ENCODE results near the gene ROPN1B.

DNA sequence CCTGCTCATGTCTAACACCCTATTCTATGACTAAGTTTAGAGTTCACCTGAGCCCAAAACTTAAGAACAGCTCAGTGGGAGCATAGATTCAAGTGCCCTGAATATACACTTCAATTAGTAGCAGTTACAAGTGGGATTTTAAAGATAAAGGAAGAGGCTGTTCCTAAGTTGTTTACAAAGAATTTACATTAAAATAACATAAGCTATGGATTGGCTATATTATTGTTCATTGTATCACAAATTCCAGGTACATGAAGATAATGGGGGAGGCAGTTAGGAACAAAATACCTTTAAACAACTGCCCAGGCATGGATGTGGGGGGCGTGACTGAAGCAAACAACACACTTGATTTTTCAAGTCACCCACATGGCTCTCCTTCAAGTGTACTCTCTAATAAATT, 52.7 kb downstream of the ROPN1B start:
- no peak for TF ChIP-seq ZFP30 (CRISPR knock-in tag; IDR thresholded peaks at IDR 0.05)
- TF ChIP-seq, protein P1, sequence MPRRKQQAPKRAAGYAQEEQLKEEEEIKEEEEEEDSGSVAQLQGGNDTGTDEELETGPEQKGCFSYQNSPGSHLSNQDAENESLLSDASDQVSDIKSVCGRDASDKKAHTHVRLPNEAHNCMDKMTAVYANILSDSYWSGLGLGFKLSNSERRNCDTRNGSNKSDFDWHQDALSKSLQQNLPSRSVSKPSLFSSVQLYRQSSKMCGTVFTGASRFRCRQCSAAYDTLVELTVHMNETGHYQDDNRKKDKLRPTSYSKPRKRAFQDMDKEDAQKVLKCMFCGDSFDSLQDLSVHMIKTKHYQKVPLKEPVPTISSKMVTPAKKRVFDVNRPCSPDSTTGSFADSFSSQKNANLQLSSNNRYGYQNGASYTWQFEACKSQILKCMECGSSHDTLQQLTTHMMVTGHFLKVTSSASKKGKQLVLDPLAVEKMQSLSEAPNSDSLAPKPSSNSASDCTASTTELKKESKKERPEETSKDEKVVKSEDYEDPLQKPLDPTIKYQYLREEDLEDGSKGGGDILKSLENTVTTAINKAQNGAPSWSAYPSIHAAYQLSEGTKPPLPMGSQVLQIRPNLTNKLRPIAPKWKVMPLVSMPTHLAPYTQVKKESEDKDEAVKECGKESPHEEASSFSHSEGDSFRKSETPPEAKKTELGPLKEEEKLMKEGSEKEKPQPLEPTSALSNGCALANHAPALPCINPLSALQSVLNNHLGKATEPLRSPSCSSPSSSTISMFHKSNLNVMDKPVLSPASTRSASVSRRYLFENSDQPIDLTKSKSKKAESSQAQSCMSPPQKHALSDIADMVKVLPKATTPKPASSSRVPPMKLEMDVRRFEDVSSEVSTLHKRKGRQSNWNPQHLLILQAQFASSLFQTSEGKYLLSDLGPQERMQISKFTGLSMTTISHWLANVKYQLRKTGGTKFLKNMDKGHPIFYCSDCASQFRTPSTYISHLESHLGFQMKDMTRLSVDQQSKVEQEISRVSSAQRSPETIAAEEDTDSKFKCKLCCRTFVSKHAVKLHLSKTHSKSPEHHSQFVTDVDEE (CRISPR knock-in tag; IDR thresholded peaks at IDR 0.05), result no peak
- no peak for TF ChIP-seq ZFP3 (CRISPR knock-in tag; IDR thresholded peaks at IDR 0.05)
- no peak for TF ChIP-seq RARB (CRISPR knock-in tag; IDR thresholded peaks at IDR 0.05)
- TF ChIP-seq, protein P2, sequence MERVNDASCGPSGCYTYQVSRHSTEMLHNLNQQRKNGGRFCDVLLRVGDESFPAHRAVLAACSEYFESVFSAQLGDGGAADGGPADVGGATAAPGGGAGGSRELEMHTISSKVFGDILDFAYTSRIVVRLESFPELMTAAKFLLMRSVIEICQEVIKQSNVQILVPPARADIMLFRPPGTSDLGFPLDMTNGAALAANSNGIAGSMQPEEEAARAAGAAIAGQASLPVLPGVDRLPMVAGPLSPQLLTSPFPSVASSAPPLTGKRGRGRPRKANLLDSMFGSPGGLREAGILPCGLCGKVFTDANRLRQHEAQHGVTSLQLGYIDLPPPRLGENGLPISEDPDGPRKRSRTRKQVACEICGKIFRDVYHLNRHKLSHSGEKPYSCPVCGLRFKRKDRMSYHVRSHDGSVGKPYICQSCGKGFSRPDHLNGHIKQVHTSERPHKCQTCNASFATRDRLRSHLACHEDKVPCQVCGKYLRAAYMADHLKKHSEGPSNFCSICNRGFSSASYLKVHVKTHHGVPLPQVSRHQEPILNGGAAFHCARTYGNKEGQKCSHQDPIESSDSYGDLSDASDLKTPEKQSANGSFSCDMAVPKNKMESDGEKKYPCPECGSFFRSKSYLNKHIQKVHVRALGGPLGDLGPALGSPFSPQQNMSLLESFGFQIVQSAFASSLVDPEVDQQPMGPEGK (CRISPR knock-in tag; IDR thresholded peaks at IDR 0.05; ENCODE audit: borderline replicate concordance), result no peak
- TF ChIP-seq ARNTL (CRISPR knock-in tag; IDR thresholded peaks at IDR 0.05; ENCODE audit: borderline replicate concordance, low read depth), result no peak
- TF ChIP-seq GLIS3 (CRISPR knock-in tag; IDR thresholded peaks at IDR 0.05), result no peak
- TF ChIP-seq ZNF70 (CRISPR knock-in tag; IDR thresholded peaks at IDR 0.05), result no peak

Data from SK-N-SH treated with all-trans-retinoic acid at 6 μM for 48 hours (cell line).